BLaER1 treated with 17β-estradiol and CSF1 and Interleukin-3, amounts not matched to agents 10 nM and 100 nM (cell line): Measurements from ENCODE around the gene SUCLG2.

Source experiments
- H3K27ac ChIP-seq, 11 experiments: shearing (Covaris generic); formaldehyde crosslinking; 2 replicates each; pipeline ENCODE4 v1.8.1; 2022
- H3K27me3 ChIP-seq, 11 experiments: shearing (Covaris generic); formaldehyde crosslinking; 2 replicates each; pipeline ENCODE4 v1.8.1; 2022
- H3K36me3 ChIP-seq, 11 experiments: shearing (Covaris generic); formaldehyde crosslinking; 2 replicates each; pipeline ENCODE4 v1.8.1; 2022
- H3K4me1 ChIP-seq, 10 experiments: shearing (Covaris generic); formaldehyde crosslinking; 2 replicates each; pipeline ENCODE4 v1.8.1; 2022
- H3K4me2 ChIP-seq, 11 experiments: shearing (Covaris generic); formaldehyde crosslinking; 2 replicates each; pipeline ENCODE4 v1.8.1; 2022
- H3K4me3 ChIP-seq, 10 experiments: shearing (Covaris generic); formaldehyde crosslinking; 2 replicates each; pipeline ENCODE4 v1.8.1; 2022
- H3K9ac ChIP-seq, 11 experiments: shearing (Covaris generic); formaldehyde crosslinking; 2 replicates each; pipeline ENCODE4 v1.8.1; 2022
- H3K9me3 ChIP-seq, 11 experiments: shearing (Covaris generic); formaldehyde crosslinking; replicated peaks in 1 of 11; 2 replicates each; pipeline ENCODE4 v1.8.1; 2022
- H4K20me1 ChIP-seq, 11 experiments: shearing (Covaris generic); formaldehyde crosslinking; 2 replicates each; pipeline ENCODE4 v1.8.1; 2022
- Cebpa-rat ChIP-seq, 11 experiments: shearing (Covaris generic); IDR thresholded peaks; 2 replicates each; pipeline ENCODE4 v1.8.1; 2022

Gene SUCLG2

GRCh38 chr3:67489816-67490215 is 164.6 kb downstream of the SUCLG2 start:
- no peaks in the 10 kb centered on the region for H3K9me3 ChIP-seq
- H3K36me3 ChIP-seq: peaks cover 0 to 47% (median 0%) of the 10 kb centered on the region in 11 experiments; a peak in 5 of 22 replicates
- no peak overlapping the region for H3K9ac ChIP-seq
- no peak for TF ChIP-seq Cebpa-rat (IDR thresholded peaks at IDR 0.05)
- no peak overlapping the region for H3K4me3 ChIP-seq
- no peak overlapping the region for H3K4me2 ChIP-seq
- H4K20me1 ChIP-seq: no peaks in the 10 kb centered on the region
- H3K4me1 ChIP-seq: no peaks in the 10 kb centered on the region
- H3K27ac ChIP-seq: no peak overlapping the region
- H3K27me3 ChIP-seq: no peaks in the 10 kb centered on the region

GRCh38 chr3:67487564-67488114 is 166.8 kb downstream of the SUCLG2 start:
- Histone ChIP-seq H3K4me3 (no peak overlapping the region), H4K20me1 (no peaks in the 10 kb centered on the region), H3K9me3 (no peaks in the 10 kb centered on the region), H3K4me2 (no peak overlapping the region), H3K27me3 (no peaks in the 10 kb centered on the region), H3K36me3 (peaks cover 0 to 29% (median 0%) of the 10 kb centered on the region in 11 experiments; a peak in 3 of 22 replicates), H3K27ac (no peak overlapping the region), H3K4me1 (no peaks in the 10 kb centered on the region), H3K9ac (no peak overlapping the region)
- TF ChIP-seq Cebpa-rat (IDR thresholded peaks at IDR 0.05): no peak

GRCh38 chr3:67486883-67487282 is 167.5 kb downstream of the SUCLG2 start:
- Histone ChIP-seq H3K9ac (no peak overlapping the region), H3K36me3 (peaks cover 0 to 24% (median 0%) of the 10 kb centered on the region in 11 experiments; a peak in 3 of 22 replicates), H3K4me3 (no peak overlapping the region), H3K27me3 (no peaks in the 10 kb centered on the region), H4K20me1 (no peaks in the 10 kb centered on the region), H3K4me2 (no peak overlapping the region), H3K4me1 (peaks cover 0 to 5% (median 0%) of the 10 kb centered on the region in 10 experiments; a peak in 4 of 20 replicates), H3K9me3 (no peaks in the 10 kb centered on the region), H3K27ac (no peak overlapping the region)
- no peak for TF ChIP-seq Cebpa-rat (IDR thresholded peaks at IDR 0.05)

GRCh38 chr3:67484085-67484484 is 170.3 kb downstream of the SUCLG2 start:
- no peak for TF ChIP-seq Cebpa-rat (IDR thresholded peaks at IDR 0.05)
- H3K27me3 ChIP-seq: no peaks in the 10 kb centered on the region
- H3K27ac ChIP-seq: no peak overlapping the region
- H3K4me2 ChIP-seq: no peak overlapping the region
- H3K4me1 ChIP-seq: peaks cover 0 to 7% (median 0%) of the 10 kb centered on the region in 10 experiments; a peak in 4 of 20 replicates
- peaks cover 0 to 18% (median 0%) of the 10 kb centered on the region in 11 experiments; a peak in 3 of 22 replicates for H3K36me3 ChIP-seq
- no peak overlapping the region for H3K4me3 ChIP-seq
- H3K9me3 ChIP-seq: no peaks in the 10 kb centered on the region
- H4K20me1 ChIP-seq: no peaks in the 10 kb centered on the region
- no peak overlapping the region for H3K9ac ChIP-seq

- H3K36me3 ChIP-seq: peaks cover 0 to 25% (median 0%) of the 10 kb centered on the region in 11 experiments; a peak in 4 of 22 replicates
- no peaks in the 10 kb centered on the region for H3K27me3 ChIP-seq
- no peak overlapping the region for H3K4me2 ChIP-seq
- no peak overlapping the region for H3K9ac ChIP-seq
- peaks cover 0 to 7% (median 0%) of the 10 kb centered on the region in 10 experiments; a peak in 4 of 20 replicates for H3K4me1 ChIP-seq
- no peak overlapping the region for H3K4me3 ChIP-seq
- no peak for TF ChIP-seq Cebpa-rat (IDR thresholded peaks at IDR 0.05)
- peaks cover 0 to 5% (median 0%) of the 10 kb centered on the region in 11 experiments; a peak in 1 of 22 replicates for H3K9me3 ChIP-seq
- no peaks in the 10 kb centered on the region for H4K20me1 ChIP-seq
- H3K27ac ChIP-seq: no peak overlapping the region
Measured at GRCh38 chr3:67481126-67481525, 173.3 kb downstream of the SUCLG2 start.

GRCh38 chr3:67478423-67478822 is 176.0 kb downstream of the SUCLG2 start:
- H3K27ac ChIP-seq: no peak overlapping the region
- no peak overlapping the region for H3K4me2 ChIP-seq
- H3K9me3 ChIP-seq: peaks cover 0 to 5% (median 0%) of the 10 kb centered on the region in 11 experiments; a peak in 1 of 22 replicates
- H3K27me3 ChIP-seq: no peaks in the 10 kb centered on the region
- H3K4me3 ChIP-seq: no peak overlapping the region
- H3K36me3 ChIP-seq: peaks cover 0 to 26% (median 0%) of the 10 kb centered on the region in 11 experiments; a peak in 4 of 22 replicates
- no peaks in the 10 kb centered on the region for H4K20me1 ChIP-seq
- H3K4me1 ChIP-seq: peaks cover 0 to 7% (median 0%) of the 10 kb centered on the region in 10 experiments; a peak in 4 of 20 replicates
- H3K9ac ChIP-seq: no peak overlapping the region
- TF ChIP-seq Cebpa-rat (IDR thresholded peaks at IDR 0.05): no peak

- Histone ChIP-seq H3K4me1 (no peaks in the 10 kb centered on the region), H4K20me1 (no peaks in the 10 kb centered on the region), H3K36me3 (peaks cover 0 to 30% (median 0%) of the 10 kb centered on the region in 11 experiments; a peak in 3 of 22 replicates), H3K27me3 (no peaks in the 10 kb centered on the region), H3K9me3 (peaks cover 0 to 5% (median 0%) of the 10 kb centered on the region in 11 experiments; a peak in 1 of 22 replicates), H3K4me3 (no peak overlapping the region), H3K27ac (no peak overlapping the region), H3K4me2 (no peak overlapping the region), H3K9ac (no peak overlapping the region)
- TF ChIP-seq Cebpa-rat (IDR thresholded peaks at IDR 0.05): no peak
Measured at GRCh38 chr3:67474311-67474710, 180.1 kb downstream of the SUCLG2 start.

- Histone ChIP-seq H3K4me3 (no peak overlapping the region), H4K20me1 (no peaks in the 10 kb centered on the region)
- TF ChIP-seq Cebpa-rat (IDR thresholded peaks at IDR 0.05): no peak
Measured at GRCh38 chr3:67472674-67473201, 181.7 kb downstream of the SUCLG2 start.

GRCh38 chr3:67470207-67470606 is 184.2 kb downstream of the SUCLG2 start:
- TF ChIP-seq Cebpa-rat (IDR thresholded peaks at IDR 0.05): no peak
- Histone ChIP-seq H3K9me3 (no peaks in the 10 kb centered on the region), H3K9ac (no peak overlapping the region), H3K36me3 (peaks cover 0 to 27% (median 0%) of the 10 kb centered on the region in 11 experiments; a peak in 3 of 22 replicates), H3K4me2 (no peak overlapping the region), H3K27me3 (no peaks in the 10 kb centered on the region), H3K4me1 (no peaks in the 10 kb centered on the region), H3K27ac (no peak overlapping the region), H4K20me1 (no peaks in the 10 kb centered on the region), H3K4me3 (no peak overlapping the region)

More at GRCh38 chr3:67472674-67473201, 181.7 kb downstream of the SUCLG2 start:
- Histone ChIP-seq H3K27me3 (no peaks in the 10 kb centered on the region), H3K9ac (no peak overlapping the region), H3K4me1 (no peaks in the 10 kb centered on the region), H3K27ac (no peak overlapping the region), H3K36me3 (peaks cover 0 to 42% (median 0%) of the 10 kb centered on the region in 11 experiments; a peak in 4 of 22 replicates), H3K9me3 (peaks cover 0 to 5% (median 0%) of the 10 kb centered on the region in 11 experiments; a peak in 1 of 22 replicates), H3K4me2 (no peak overlapping the region)
